Measurements from ENCODE around the gene TMEM151B. TPM values are rescaled to one million over a fixed set of nuclear protein-coding genes. Genes with fewer than 3 reads are reported as not detected.

Gene TMEM151B
- total RNA-seq, 2 donors from 2014 or later = 0.09 to 1.1 TPM

- Histone ChIP-seq H3K27ac (peak overlapping the region; percentile 92 to 94), H3K27me3 (replicated peaks; ENCODE audit: insufficient read depth) (no peaks in the 10 kb centered on the region), H3K9me3 (no peaks in the 10 kb centered on the region), H3K4me1 (replicated peaks) (peaks cover 7% of the 10 kb centered on the region), H3K4me3 (peak overlapping the region; percentile 85 to 92), H3K36me3 (peaks cover 15 to 20% of the 10 kb centered on the region in 2 donors)
- TF ChIP-seq CTCF (IDR thresholded peaks at IDR 0.05) = peak in 1 of 4 experiments; percentile 4
- no peak for TF ChIP-seq POLR2A (IDR thresholded peaks at IDR 0.05)
- no peak for TF ChIP-seq POLR2AphosphoS5 (IDR thresholded peaks at IDR 0.05)
- DNase-seq (ENCODE audit: low spot score) = no peak
- 22% methylated on average over 15 of the region's 15 CpGs for WGBS
- intact Hi-C loops (cut with DNase I) = no loop called here
These were observed 14.1 kb upstream of the TMEM151B start for GRCh38 chr6:44255871-44256774.

GRCh38 chr6:44256775-44257024, 13.6 kb upstream of the TMEM151B start:
- intact Hi-C loops (cut with DNase I) = no loop called here
- peaks cover 12 to 20% of the 10 kb centered on the region in 2 donors for H3K36me3 ChIP-seq
- DNase-seq (ENCODE audit: low spot score) = no peak

GRCh38 chr6:44257025-44257752, 13.1 kb upstream of the TMEM151B start, which contains the start of gene SLC35B2:
TSS of gene SLC35B2 (minus strand) at chr6:44257528. CDS start at chr6:44257410, 118 bp downstream.
- peaks cover 8 to 20% of the 10 kb centered on the region in 2 donors for H3K36me3 ChIP-seq
- no peaks in the 10 kb centered on the region for H3K27me3 ChIP-seq (replicated peaks; ENCODE audit: insufficient read depth)
- TF ChIP-seq CTCF (IDR thresholded peaks at IDR 0.05) = peak; percentile 65 to 87 (median 82)
- TF ChIP-seq POLR2AphosphoS5 (IDR thresholded peaks at IDR 0.05) = peak; percentile 10
- TF ChIP-seq POLR2A (IDR thresholded peaks at IDR 0.05) = peak; percentile 60
- peaks cover 5% of the 10 kb centered on the region for H3K4me1 ChIP-seq (replicated peaks)
- H3K4me3 ChIP-seq = peak within 1 kb of the TSS; percentile 85 to 92
- no peaks in the 10 kb centered on the region for H3K9me3 ChIP-seq
- intact Hi-C loops (cut with DNase I) = no loop called here
- under 1% methylated on average over 42 of the region's 80 CpGs for WGBS
- peak within 1 kb of the TSS; percentile 92 to 94 for H3K27ac ChIP-seq
- DNase-seq (ENCODE audit: low spot score) = peak; percentile 43

More at GRCh38 chr6:44256775-44257024, 13.6 kb upstream of the TMEM151B start:
- Histone ChIP-seq H3K9me3 (no peaks in the 10 kb centered on the region), H3K27ac (peak overlapping the region; percentile 92 to 94), H3K4me1 (replicated peaks) (peaks cover 7% of the 10 kb centered on the region), H3K4me3 (peak overlapping the region; percentile 85 to 92), H3K27me3 (replicated peaks; ENCODE audit: insufficient read depth) (no peaks in the 10 kb centered on the region)
- TF ChIP-seq CTCF (IDR thresholded peaks at IDR 0.05) (no peak), POLR2AphosphoS5 (IDR thresholded peaks at IDR 0.05) (no peak), POLR2A (IDR thresholded peaks at IDR 0.05) (no peak)
- WGBS = 1% methylated on average over 12 of the region's 12 CpGs

GRCh38 chr6:44257753-44258324, 12.4 kb upstream of the TMEM151B start:
- WGBS = 21% methylated on average over 15 of the region's 15 CpGs
- TF ChIP-seq POLR2AphosphoS5 (IDR thresholded peaks at IDR 0.05) (no peak), CTCF (IDR thresholded peaks at IDR 0.05) (no peak), POLR2A (IDR thresholded peaks at IDR 0.05) (no peak)
- Histone ChIP-seq H3K27me3 (replicated peaks; ENCODE audit: insufficient read depth) (no peaks in the 10 kb centered on the region), H3K4me3 (peak overlapping the region; percentile 85 to 92), H3K4me1 (replicated peaks) (peaks cover 4% of the 10 kb centered on the region), H3K27ac (peak overlapping the region; percentile 92 to 94), H3K9me3 (no peaks in the 10 kb centered on the region), H3K36me3 (peaks cover 6 to 18% of the 10 kb centered on the region in 2 donors)
- intact Hi-C loops (cut with DNase I) = no loop called here
- no peak for DNase-seq (ENCODE audit: low spot score)
